Stromal cell of bone marrow (primary cell): ENCODE data around the gene XPA.

ENCODE experiments used
- DNase-seq: peaks from one replicate; pipeline ENCODE4 v3.0.0-alpha.2; 2012; ENCODE audit warnings: low read depth

The XPA gene

GRCh38 chr9:97651646-97652045 is 45.5 kb downstream of the XPA start:
- DNase-seq = no peak

DNA sequence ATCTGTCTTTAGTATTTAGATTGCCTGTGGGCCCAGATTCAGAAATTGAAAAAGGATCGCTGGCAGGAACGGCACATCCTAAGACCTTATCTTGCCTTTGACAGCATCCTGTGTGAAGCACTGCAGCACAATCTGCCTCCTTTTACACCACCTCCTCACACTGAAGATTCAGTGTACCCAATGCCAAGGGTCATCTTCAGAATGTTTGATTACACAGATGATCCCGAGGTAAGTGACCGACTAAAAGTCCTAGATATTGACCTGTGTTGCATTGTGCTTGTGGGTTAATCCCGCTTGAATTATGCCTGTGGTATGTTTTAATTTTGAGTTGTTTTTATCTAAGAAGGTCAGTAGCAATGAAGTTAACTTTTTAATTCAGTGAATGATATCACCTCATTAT is 49.1 kb downstream of the XPA start:
- no peak for DNase-seq

- no peak for DNase-seq
Measured at GRCh38 chr9:97645720-97646119, 51.4 kb downstream of the XPA start.

DNA sequence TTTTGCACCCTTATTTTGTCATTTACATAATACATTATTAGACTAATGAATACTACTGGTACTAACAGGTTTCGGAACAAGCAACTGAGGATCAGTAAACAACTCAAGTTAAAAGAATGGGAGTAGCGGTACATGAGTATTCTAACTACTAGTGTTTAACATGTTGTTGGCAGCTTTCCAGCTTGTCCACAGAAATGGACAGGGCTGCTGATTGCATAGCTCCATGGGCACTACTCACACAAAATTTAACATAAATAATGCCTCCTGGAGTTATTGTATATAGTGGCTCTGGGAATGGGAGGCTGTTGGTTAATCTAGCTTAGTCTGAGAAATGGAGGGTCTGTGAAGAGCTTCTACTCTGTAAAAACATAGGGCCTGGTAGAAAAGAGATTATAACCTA is 56.8 kb downstream of the XPA start:
- no peak for DNase-seq

- DNase-seq = no peak
Measured at GRCh38 chr9:97638666-97639065, 58.5 kb downstream of the XPA start.

DNA sequence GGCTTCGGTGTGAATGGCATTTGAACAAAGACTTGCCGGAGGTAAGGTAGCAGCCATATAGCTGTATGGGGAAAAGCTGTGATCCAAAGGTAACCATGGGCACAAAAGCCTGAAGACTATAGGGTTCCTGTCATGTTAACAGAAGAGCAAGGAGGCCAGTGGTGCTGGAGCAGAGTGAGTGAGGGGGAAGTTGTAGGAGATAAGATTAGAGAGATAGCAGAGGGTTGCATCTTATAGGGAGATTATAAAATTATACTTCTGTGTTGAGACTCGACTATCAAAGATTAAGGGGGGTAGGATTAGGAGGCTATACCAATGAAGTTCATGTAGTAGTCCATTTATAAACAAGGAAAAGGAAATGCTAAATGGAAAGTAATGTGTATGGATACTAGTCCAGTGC is 60.2 kb downstream of the XPA start:
- no peak for DNase-seq

DNA sequence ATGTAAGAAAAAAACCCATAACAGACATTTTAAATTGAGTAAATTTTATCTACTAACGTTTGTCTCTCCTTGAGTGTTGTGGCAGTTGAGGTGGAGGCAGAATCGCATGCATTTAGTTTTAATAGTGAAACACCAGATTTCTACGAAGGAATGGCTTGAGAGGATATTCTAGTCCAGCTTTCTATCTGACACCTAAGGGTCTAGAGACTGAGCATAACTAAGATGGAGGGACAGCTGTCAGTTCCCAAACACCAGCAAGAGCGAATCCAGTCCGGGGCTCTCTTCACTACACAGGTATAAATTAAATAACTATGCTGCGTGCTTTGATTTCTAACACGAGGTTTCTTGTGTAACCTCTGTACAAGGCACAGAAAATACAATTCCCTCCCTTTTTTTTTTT is 62.1 kb downstream of the XPA start:
- DNase-seq = no peak

GRCh38 chr9:97633859-97634490 is 63.2 kb downstream of the XPA start:
- no peak for DNase-seq

- DNase-seq = peak; percentile 96
Measured at GRCh38 chr9:97632985-97633858, 63.9 kb downstream of the XPA start, which contains the start of the genes NCBP1 and TSTD2. Gene NCBP1, plus strand, starts transcription at chr9:97633821. Its CDS starts 61 bp downstream, at chr9:97633882. Gene TSTD2, minus strand, starts transcription at chr9:97633368. Its CDS starts 5,806 bp downstream, at chr9:97627562.

DNA sequence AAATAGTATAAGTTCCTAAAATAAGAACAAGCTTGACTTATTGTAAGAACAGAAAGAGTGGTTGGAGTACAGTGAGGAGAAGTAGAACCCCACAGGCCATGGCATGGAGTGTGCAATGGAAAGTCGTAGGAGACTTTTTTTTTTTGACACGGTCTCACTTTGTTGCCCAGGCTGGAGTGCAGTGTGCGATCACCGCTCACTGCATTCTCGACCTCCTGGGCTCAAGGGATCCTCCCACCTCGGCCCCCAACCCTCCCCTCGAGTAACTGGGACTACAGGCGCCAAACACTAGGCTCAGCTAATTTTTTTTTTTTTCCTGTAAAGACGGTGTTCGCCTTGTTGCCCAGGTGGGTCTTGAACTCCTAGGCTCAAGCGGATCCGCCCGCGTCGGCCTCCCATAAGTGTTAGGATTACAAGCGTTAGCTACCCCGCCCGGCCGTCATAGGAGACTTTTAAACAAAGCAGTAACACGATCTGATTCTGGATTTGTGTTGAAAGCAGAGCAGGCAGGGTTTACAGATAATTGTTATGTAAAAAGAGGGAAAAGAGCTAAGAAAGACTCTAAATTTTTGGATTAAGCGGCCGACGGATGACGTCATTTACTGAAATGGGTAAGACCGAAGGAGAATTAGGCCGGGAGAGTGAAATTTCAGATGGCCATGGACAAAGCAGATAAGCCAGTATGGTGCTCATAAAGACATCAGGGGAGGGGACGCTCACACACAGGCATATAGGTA is 64.7 kb downstream of the XPA start:
- DNase-seq = peak; percentile 59

DNA sequence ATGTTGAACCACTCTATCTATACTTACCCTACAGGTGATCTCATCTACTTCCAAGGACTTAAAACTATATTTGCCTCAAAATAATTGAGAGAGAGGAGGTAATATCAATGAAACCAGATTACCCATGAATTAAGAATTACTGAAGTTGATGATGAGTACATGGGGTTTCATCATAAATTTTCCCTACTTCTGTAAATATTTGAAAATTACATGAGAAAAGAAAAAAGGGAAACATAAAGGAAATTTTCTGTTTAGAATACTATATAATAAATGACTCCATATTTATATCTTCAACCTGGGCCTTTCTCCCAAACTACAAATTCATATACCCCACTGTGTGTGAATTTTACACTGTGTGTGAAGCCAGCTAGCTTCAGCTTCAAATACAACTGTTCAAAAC is 66.5 kb downstream of the XPA start:
- DNase-seq = no peak

DNA sequence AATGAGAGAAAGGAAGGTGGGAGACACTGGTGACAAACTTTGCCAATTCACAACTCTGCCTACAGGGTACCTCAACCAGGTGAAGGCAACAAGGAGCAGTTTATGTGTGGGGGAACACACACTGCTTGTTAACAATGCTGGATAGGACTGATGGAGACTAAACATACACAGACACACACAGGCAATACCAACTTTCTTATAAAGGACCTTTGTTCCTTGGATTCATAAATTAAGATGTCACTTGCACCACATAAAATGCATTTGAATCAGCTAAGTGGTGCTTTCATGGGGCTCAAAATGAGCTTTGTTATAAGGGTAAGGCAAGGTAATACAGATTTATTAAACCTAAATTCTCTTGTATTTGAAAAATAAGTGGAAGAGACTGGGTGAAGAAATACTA is 68.0 kb downstream of the XPA start:
- no peak for DNase-seq

- no peak for DNase-seq
Measured at GRCh38 chr9:97628668-97629067, 68.5 kb downstream of the XPA start.

- no peak for DNase-seq
Measured at GRCh38 chr9:97627624-97628023, 69.5 kb downstream of the XPA start.

GRCh38 chr9:97625620-97626019 is 71.5 kb downstream of the XPA start:
- no peak for DNase-seq
